IMR-90 (cell line): ENCODE data around the gene CNPY1.

Experiments
- CEBPB ChIP-seq: IDR thresholded peaks from 2 replicates; pipeline ENCODE4 v1.6.1; 2012; ENCODE audit warnings: low read depth, low read length, improper control_type of control experiment
- CTCF ChIP-seq: conservative IDR thresholded peaks from 2 replicates; pipeline ENCODE4 v1.5.1; 2012; ENCODE audit warnings: mild to moderate bottlenecking, low read depth, low read length, improper control_type of control experiment
- FOS ChIP-seq: fragments of 150-350 bp; IDR thresholded peaks from 2 replicates; pipeline ENCODE4 v1.6.1; 2016; ENCODE audit warnings: low read depth, low read length
- POLR2A ChIP-seq: IDR thresholded peaks from 2 replicates; pipeline ENCODE4 v1.6.1; 2012; ENCODE audit warnings: mild to moderate bottlenecking, low read depth, low read length
- RAD21 ChIP-seq: IDR thresholded peaks from 2 replicates; pipeline ENCODE4 v1.6.1; 2012; ENCODE audit warnings: low read length, improper control_type of control experiment
- RFX5 ChIP-seq: IDR thresholded peaks from 2 replicates; pipeline ENCODE4 v1.8.0; 2012; ENCODE audit warnings: low read depth, mild to moderate bottlenecking, low read length, moderate library complexity
- USF2 ChIP-seq: fragments of 150-350 bp; IDR thresholded peaks from 2 replicates; pipeline ENCODE4 v1.6.1; 2017; ENCODE audit warnings: mild to moderate bottlenecking, antibody characterized with exemption, low read length, low read depth

GRCh38 chr7:155518633-155519032 lies 27.7 kb downstream of the CNPY1 start:
- no peak for TF ChIP-seq CTCF
- no peak for TF ChIP-seq POLR2A
- TF ChIP-seq USF2 = no peak
- no peak for TF ChIP-seq RAD21
- TF ChIP-seq CEBPB = no peak
- no peak for TF ChIP-seq FOS
- no peak for TF ChIP-seq RFX5
